Stimulated activated CD8-positive, alpha-beta memory T cell treated with anti-CD3 and anti-CD28 coated beads, Interleukin-15, amount 100 ng/mL, for 24 hours (primary cell): ENCODE data around the gene UBE2I.

Experiments used
- DNase-seq: peaks from one replicate; pipeline ENCODE4 v3.0.0-alpha.2; 2020; ENCODE audit warnings: low read depth

Gene UBE2I

GRCh38 chr16:1361685-1362360, 52.4 kb downstream of the UBE2I start:
- no peak for DNase-seq

GRCh38 chr16:1362807-1363206, 53.4 kb downstream of the UBE2I start:
- no peak for DNase-seq

- DNase-seq, result peak; percentile 41
Measured at GRCh38 chr16:1363501-1364041, 54.1 kb downstream of the UBE2I start.

- DNase-seq, result no peak
Measured at GRCh38 chr16:1364510-1364909, 55.1 kb downstream of the UBE2I start.

GRCh38 chr16:1366060-1366711, 56.8 kb downstream of the UBE2I start:
- DNase-seq, result no peak

GRCh38 chr16:1366712-1367299, 57.4 kb downstream of the UBE2I start:
- DNase-seq, result no peak

- DNase-seq, result no peak
Measured at GRCh38 chr16:1367486-1368174, 58.2 kb downstream of the UBE2I start.

GRCh38 chr16:1371054-1371978, 61.9 kb downstream of the UBE2I start:
- no peak for DNase-seq

- DNase-seq, result no peak
Measured at GRCh38 chr16:1372292-1372950, 63.0 kb downstream of the UBE2I start.

- DNase-seq, result no peak
Measured at GRCh38 chr16:1374418-1375297, 65.2 kb downstream of the UBE2I start.

GRCh38 chr16:1375298-1375640, 65.8 kb downstream of the UBE2I start:
- no peak for DNase-seq

- DNase-seq, result no peak
Measured at GRCh38 chr16:1375741-1376410, 66.4 kb downstream of the UBE2I start.
